Spinal cord (tissue), 10 donors: ENCODE measurements around the gene RETREG1. TPM values are rescaled to one million over a fixed set of nuclear protein-coding genes. Genes with fewer than 3 reads are reported as not detected.
"Not testable (repeated sequence)": the region's sequence is repeated elsewhere in the genome, so short reads cannot be mapped to it uniquely, and the experiment has no call there.

Experiments used
- DNase-seq, 6 donors: peaks; one replicate each; pipeline versions ENCODE4 v3.0.0 to v3.0.0-alpha.2; 2013 to 2015; ENCODE audit warnings: low spot score in 6 of 6, low read depth in 4 of 6
- H3K27ac ChIP-seq: one replicate; pipeline ENCODE4 v1.5.1; 2013; ENCODE audit warnings: low read depth, low read length, control low read depth
- H3K27me3 ChIP-seq: one replicate; pipeline ENCODE4 v1.6.1; 2013; ENCODE audit warnings: low read length; ENCODE audit not compliant: control insufficient read depth, insufficient read depth
- H3K36me3 ChIP-seq: one replicate; pipeline ENCODE4 v1.6.1; 2013; ENCODE audit warnings: low read length; ENCODE audit not compliant: control insufficient read depth, insufficient read depth
- H3K4me1 ChIP-seq: one replicate; pipeline ENCODE4 v1.6.1; 2013; ENCODE audit warnings: low read length; ENCODE audit not compliant: control insufficient read depth, insufficient read depth
- H3K4me3 ChIP-seq: one replicate; pipeline ENCODE4 v1.5.1; 2013; ENCODE audit warnings: low read depth, low read length, control low read depth
- H3K9me3 ChIP-seq: one replicate; pipeline ENCODE4 v1.6.1; 2013; ENCODE audit warnings: low read length; ENCODE audit not compliant: control insufficient read depth, insufficient read depth
- WGBS: methylation state at CpG from one replicate; pipeline ENCODE4 v1.1.5; 2013; ENCODE audit warnings: missing lambda C conversion rate; ENCODE audit not compliant: insufficient coverage; 5-methylcytosine and 5-hydroxymethylcytosine counted together
- polyA plus RNA-seq, 2 donors: library from polyadenylated mRNA; unstranded; fragments of 120-200 nt; gene quantifications; one replicate each; pipeline ENCODE4 v1.2.1, GENCODE V29; 2013; ENCODE audit not compliant: insufficient read length in 2 of 2
- total RNA-seq, 2 donors: library from RNA; depleted of rRNA in 1 of 2; stranded (reverse); fragments of 120-200 nt in 1 of 2; fragments of >200 nt in 1 of 2; gene quantifications; one replicate each; pipeline versions ENCODE4 v1.2.3 to v1.2.4, GENCODE V29; 2013 to 2014
- donor health status: healthy.

RETREG1 gene
- total and polyA plus RNA-seq, 4 donors: 42.0 to 120 (median 56.6) TPM

DNA sequence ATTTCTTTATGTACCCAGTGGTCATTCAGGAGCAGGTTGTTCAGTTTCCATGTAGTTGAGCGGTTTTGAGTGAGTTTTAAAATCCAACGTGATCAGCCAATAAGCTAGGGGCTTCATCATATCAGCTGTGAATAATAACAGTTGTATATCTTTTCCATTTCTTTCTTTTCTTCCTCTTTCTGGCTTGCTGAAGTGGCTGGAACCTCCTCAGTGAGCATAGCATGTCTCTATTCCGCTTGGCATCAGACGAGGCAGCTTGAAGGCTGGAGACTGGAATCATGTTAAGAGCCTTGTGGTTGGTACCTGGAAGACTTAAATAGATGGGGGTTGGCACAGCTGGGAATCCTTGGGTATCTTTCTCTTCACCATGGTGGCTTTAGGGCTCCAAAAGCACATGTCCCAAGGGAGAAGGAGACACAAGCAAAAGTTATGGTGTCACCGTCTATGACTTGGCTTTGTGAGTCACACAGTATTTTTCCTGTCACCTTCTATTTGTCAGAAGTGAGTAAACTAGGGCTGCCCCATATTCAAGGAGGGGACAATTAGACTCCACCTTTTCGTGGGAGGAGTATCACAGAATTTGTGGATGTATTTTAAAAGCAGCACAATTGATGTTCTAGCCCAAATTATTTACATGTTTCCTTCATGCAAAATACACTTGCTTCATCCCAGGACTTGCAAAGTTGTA lies 38.0 kb upstream of the RETREG1 start:
- H3K9me3 ChIP-seq: no peaks in the 10 kb centered on the region
- H3K4me3 ChIP-seq: no peak overlapping the region
- DNase-seq: no peak
- H3K36me3 ChIP-seq: no peaks in the 10 kb centered on the region
- H3K4me1 ChIP-seq: no peaks in the 10 kb centered on the region
- H3K27ac ChIP-seq: no peak overlapping the region
- no peaks in the 10 kb centered on the region for H3K27me3 ChIP-seq
- 79% methylated on average over 2 of the region's 6 CpGs for WGBS

DNA sequence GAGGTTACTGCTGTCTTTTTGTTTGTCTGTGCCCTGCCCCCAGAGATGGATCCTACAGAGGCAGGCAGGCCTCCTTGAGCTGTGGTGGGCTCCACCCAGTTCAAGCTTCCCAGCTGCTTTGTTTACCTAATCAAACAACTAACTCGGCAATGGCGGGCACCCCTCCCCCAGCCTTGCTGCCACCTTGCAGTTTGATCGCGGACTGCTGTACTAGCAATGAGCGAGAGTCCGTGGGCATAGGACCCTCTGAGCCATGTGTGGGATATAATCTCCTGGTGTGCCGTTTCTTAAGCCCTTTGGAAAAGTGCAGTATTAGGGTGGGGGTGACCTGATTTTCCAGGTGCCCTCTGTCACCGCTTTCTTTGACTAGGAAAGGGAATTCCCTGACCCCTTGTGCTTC lies 31.9 kb upstream of the RETREG1 start:
- not testable (repeated sequence) for H3K9me3 ChIP-seq

DNA sequence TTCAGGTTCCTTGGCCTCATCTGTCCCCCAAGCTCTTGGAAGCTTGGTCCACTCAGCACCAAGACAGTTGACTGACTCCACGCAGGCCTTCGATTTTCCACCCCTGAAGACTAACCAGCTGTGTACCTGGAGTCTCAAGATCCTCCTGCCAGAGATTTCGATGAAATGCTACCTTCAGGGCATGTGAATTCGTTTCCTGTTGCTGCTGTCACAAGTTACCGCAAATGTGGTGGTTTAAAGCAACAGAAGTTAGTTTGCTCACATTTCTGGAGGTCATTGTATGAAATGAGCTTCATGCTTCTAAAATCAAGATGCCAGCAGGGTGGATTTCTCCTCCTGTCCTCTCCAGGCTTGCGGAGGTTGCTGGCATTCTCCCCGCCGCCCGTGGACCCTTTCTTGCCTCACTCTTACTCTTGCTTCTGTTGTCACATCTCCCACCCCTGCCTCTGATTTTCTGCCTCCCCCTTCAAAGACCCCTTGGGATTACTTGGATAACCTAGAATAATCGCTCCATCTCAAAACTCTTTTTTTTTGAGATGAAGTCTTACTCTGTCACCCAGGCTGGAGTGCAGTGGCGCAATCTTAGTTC lies 27.6 kb upstream of the RETREG1 start:
- Histone ChIP-seq H3K36me3 (no peaks in the 10 kb centered on the region), H3K9me3 (no peaks in the 10 kb centered on the region), H3K27me3 (no peaks in the 10 kb centered on the region), H3K4me3 (no peak overlapping the region), H3K4me1 (no peaks in the 10 kb centered on the region), H3K27ac (no peak overlapping the region)
- 93% methylated on average over 8 of the region's 11 CpGs for WGBS
- DNase-seq: no peak

More for the DNA sequence above, 31.9 kb upstream of the RETREG1 start:
- 92% methylated on average over 6 of the region's 8 CpGs for WGBS
- H3K4me1 ChIP-seq, DNase-seq, H3K36me3 ChIP-seq, H3K27ac ChIP-seq, H3K4me3 ChIP-seq, H3K27me3 ChIP-seq: not testable (repeated sequence)

DNA sequence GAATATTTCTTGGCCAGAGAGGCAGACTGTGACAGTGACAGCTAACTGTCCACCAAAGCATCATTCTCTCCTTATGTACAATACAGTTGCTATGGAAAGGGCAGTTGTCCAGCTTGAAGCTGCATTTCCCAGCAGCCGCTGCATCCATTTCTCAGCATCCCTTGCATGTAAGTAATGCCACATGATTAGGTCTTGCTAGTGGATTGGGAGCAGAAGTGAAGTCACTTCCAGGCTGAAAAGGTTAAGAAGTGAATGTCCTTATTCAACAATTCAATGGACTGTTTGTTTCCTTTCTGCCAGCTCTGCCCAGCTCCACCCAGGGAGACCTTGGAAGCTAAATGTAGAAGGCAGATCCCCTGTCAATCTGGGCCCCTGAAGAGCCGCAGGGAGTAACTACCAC lies 26.1 kb upstream of the RETREG1 start:
- H3K4me1 ChIP-seq: no peaks in the 10 kb centered on the region
- H3K27me3 ChIP-seq: no peaks in the 10 kb centered on the region
- WGBS: no CpG with 5 or more reads among the region's 2 CpGs
- peak in 1 of 6 donors; percentile 38 for DNase-seq
- H3K9me3 ChIP-seq: no peaks in the 10 kb centered on the region
- no peaks in the 10 kb centered on the region for H3K36me3 ChIP-seq
- no peak overlapping the region for H3K4me3 ChIP-seq
- no peak overlapping the region for H3K27ac ChIP-seq

DNA sequence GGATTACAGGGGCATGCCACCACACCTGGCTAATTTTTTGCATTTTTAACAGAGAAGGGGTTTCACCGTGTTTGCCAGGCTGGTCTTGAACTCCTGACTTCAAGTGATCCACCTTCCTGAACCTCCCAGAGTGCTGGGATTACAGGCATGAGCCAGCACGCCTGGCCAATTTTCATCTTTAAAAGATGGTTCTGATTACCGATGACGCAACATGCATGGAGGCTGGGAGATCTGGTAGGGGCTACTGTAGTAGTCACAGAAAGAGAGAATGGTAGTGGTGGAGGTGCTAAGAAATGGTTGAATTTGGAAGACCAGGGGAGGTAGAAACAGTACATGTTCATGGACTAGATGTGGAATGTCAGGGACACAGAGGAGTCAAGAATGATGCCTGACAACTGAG lies 22.4 kb upstream of the RETREG1 start:
- Histone ChIP-seq H3K27ac (no peak overlapping the region), H3K4me1 (no peaks in the 10 kb centered on the region), H3K27me3 (no peaks in the 10 kb centered on the region), H3K9me3 (no peaks in the 10 kb centered on the region), H3K36me3 (no peaks in the 10 kb centered on the region), H3K4me3 (no peak overlapping the region)
- 96% methylated on average over 4 of the region's 4 CpGs for WGBS
- no peak for DNase-seq

DNA sequence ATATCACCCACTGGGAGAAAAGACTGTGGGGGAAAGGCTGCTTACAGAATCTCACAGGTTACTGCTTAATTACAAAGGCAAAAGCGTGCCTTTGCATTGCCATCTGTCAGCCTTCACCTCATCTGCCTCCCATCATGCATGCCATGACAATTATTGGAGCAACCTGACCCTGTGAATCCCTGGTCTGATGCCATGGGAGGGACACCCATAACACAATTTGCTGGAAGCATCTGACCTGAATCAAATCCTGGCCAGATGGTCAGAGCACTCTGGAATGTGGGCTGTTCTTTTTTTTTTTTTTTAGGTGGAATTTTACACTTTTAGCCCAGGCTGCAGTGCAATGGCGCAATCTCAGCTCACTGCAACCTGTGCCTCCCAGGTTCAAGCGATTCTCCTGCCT lies 11.6 kb upstream of the RETREG1 start:
- 33% methylated on average over 1 of the region's 3 CpGs for WGBS
- Histone ChIP-seq H3K4me1 (no peaks in the 10 kb centered on the region), H3K27me3 (no peaks in the 10 kb centered on the region), H3K9me3 (no peaks in the 10 kb centered on the region), H3K36me3 (no peaks in the 10 kb centered on the region), H3K4me3 (no peak overlapping the region), H3K27ac (no peak overlapping the region)
- no peak for DNase-seq

DNA sequence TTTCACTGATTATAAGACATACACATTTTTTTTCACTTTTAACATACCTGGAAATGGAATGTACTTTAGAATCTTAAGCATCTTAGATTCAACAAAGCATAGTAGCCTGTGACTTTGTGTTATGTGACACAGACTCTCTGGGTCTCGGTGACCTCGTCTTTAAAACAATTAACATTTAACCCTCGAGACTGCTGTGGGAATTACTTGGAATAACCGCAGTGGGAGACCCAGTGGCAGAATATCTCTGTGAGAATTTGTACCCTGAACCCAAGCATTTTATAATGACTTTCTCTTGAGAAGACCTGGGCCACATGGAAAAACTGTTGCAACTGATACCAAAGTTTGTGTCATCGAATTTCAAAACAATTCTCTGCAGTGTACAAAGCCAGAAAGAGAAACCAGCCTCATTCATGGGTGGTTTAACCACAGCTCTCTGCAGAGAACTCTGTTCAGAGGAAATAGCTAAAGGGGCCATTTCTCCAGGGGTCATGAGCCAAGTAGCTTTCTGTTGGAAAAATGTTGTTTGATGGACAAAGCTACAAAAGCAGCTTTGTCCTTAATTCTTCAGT lies 10.0 kb upstream of the RETREG1 start:
- DNase-seq: no peak
- no peaks in the 10 kb centered on the region for H3K4me1 ChIP-seq
- H3K4me3 ChIP-seq: no peak overlapping the region
- H3K9me3 ChIP-seq: no peaks in the 10 kb centered on the region
- H3K27ac ChIP-seq: no peak overlapping the region
- no peaks in the 10 kb centered on the region for H3K36me3 ChIP-seq
- 75% methylated on average over 1 of the region's 5 CpGs for WGBS
- no peaks in the 10 kb centered on the region for H3K27me3 ChIP-seq

DNA sequence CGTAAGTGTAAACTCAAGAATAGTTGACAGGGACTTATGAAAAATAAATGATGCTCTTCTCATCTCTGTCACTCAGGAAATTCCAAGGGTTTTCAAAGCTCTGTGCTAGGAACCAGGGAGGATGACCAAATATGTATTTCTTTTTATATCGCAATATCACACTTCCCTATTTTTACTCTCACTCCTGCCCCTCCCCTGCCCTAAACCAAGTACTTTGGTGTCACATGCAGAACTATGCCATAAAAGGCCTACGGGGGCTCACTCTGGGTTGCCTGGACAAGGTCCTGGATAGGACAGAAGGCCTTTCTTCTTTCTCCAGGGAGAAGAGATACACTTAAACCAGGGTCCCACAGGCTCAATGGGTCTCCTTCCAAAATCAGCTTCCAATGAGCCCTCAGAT lies 8.3 kb upstream of the RETREG1 start:
- H3K9me3 ChIP-seq: no peaks in the 10 kb centered on the region

DNA sequence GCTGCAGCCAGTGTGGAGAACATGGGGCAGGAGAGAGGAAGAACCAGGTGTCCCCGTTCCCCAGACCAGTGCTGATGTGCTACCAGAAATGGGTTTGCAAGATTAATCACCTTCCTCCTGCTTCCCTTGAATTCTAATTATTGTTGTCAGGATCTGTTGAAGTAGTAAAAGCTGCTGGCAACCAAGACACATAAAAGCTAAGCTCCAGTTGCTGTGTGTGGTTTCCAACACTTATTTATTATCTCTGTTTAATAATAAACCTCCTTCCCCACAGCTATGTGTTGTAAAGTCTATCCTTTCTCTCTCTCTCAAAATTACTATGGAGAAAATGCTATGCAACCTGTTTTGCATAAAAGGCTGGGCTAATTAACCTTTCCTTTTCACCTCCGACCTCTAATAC lies 2.3 kb upstream of the RETREG1 start:
- no peak overlapping the region for H3K4me3 ChIP-seq
- peaks cover 17% of the 10 kb centered on the region for H3K4me1 ChIP-seq
- H3K27me3 ChIP-seq: no peaks in the 10 kb centered on the region
- peak in 1 of 6 donors; percentile 10 for DNase-seq
- no peaks in the 10 kb centered on the region for H3K9me3 ChIP-seq
- WGBS: no CpG with 5 or more reads among the region's 2 CpGs
- H3K36me3 ChIP-seq: no peaks in the 10 kb centered on the region
- no peak overlapping the region for H3K27ac ChIP-seq

More for the DNA sequence above, 8.3 kb upstream of the RETREG1 start:
- no peaks in the 10 kb centered on the region for H3K4me1 ChIP-seq
- H3K36me3 ChIP-seq: no peaks in the 10 kb centered on the region
- no peak overlapping the region for H3K27ac ChIP-seq
- no peak overlapping the region for H3K4me3 ChIP-seq
- DNase-seq: no peak
- H3K27me3 ChIP-seq: no peaks in the 10 kb centered on the region
- 43% methylated on average over 1 of the region's 3 CpGs for WGBS
